ENCODE data around the gene PTPRN2. TPM values are rescaled to one million over a fixed set of nuclear protein-coding genes. Genes with fewer than 3 reads are reported as not detected.

PTPRN2 gene
- total RNA-seq, 1 experiment from 2014 or later, result 2.1 TPM

DNA sequence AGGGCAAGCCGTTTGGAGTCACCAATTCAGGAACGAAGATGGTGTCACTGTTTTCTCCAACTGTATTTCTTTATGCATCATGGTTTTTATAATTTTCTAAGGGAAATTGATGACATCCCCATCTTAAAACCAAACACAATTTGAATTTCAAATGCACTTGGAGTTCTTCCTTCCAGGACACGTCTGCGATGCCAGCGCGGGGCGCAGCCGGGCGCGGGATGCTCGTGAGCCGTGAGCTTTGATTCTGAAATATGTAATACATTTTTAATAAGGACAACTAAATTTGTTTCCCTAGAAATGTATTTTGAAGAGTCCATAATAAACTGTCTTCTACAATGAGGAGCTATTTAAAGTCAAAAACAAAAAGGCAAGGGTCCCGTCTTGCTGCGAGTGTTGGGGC is 758.7 kb downstream of the PTPRN2 start:
- H2AFZ ChIP-seq (ENCODE audit: low read depth, low read length, poor library complexity, severe bottlenecking), result no peak overlapping the region
- H3K4me2 ChIP-seq (ENCODE audit: low read length), result no peak overlapping the region
- ChIA-PET CTCF (no interaction called here), RAD21 (ENCODE audit: low non-redundant PET in 1 of 2, low total read pairs in 2 of 2, uncharacterized antibody in 2 of 2, unreplicated experiment in 2 of 2) (no interaction called here), POLR2A (no interaction called here)
- ATAC-seq (no peak), DNase-seq (ENCODE audit: low read depth, low spot score) (no peak)
- no peak overlapping the region for H3K9ac ChIP-seq (ENCODE audit: low read length)
- peaks cover 9% of the 10 kb centered on the region for H3K27me3 ChIP-seq (ENCODE audit: insufficient read depth, low read length)
- H3K79me2 ChIP-seq (ENCODE audit: insufficient read depth, low read length), result no peaks in the 10 kb centered on the region
- H3K4me3 ChIP-seq (replicated peaks in 1 of 2; ENCODE audit: low read depth in 1 of 2, low read length in 2 of 2), result no peak overlapping the region
- H3K9me2 ChIP-seq (ENCODE audit: insufficient read depth), result no peaks in the 10 kb centered on the region
- peaks cover 0 to 8% of the 10 kb centered on the region in 2 experiments; a peak in 1 of 4 replicates for H3K4me1 ChIP-seq (ENCODE audit: control insufficient read depth in 1 of 2, insufficient read depth in 2 of 2, low read length in 2 of 2)
- H3K36me3 ChIP-seq (ENCODE audit: control insufficient read depth in 1 of 2, insufficient read depth in 2 of 2, low read length in 2 of 2), result no peaks in the 10 kb centered on the region
- H3K27ac ChIP-seq (ENCODE audit: low read depth, low read length), result no peak overlapping the region
- intact Hi-C loops (cut with micrococcal nuclease), result no loop called here
- TF ChIP-seq CBX3 (IDR thresholded peaks at IDR 0.05; ENCODE audit: low read depth), result no peak
- TF ChIP-seq, protein P1, sequence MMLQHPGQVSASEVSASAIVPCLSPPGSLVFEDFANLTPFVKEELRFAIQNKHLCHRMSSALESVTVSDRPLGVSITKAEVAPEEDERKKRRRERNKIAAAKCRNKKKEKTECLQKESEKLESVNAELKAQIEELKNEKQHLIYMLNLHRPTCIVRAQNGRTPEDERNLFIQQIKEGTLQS (IDR thresholded peaks at IDR 0.05), result no peak
- TF ChIP-seq FOSL1 (IDR thresholded peaks at IDR 0.05; ENCODE audit: low read depth), result no peak
- TF ChIP-seq EZH2 (IDR thresholded peaks at IDR 0.05), result no peak
- TF ChIP-seq, protein P2, sequence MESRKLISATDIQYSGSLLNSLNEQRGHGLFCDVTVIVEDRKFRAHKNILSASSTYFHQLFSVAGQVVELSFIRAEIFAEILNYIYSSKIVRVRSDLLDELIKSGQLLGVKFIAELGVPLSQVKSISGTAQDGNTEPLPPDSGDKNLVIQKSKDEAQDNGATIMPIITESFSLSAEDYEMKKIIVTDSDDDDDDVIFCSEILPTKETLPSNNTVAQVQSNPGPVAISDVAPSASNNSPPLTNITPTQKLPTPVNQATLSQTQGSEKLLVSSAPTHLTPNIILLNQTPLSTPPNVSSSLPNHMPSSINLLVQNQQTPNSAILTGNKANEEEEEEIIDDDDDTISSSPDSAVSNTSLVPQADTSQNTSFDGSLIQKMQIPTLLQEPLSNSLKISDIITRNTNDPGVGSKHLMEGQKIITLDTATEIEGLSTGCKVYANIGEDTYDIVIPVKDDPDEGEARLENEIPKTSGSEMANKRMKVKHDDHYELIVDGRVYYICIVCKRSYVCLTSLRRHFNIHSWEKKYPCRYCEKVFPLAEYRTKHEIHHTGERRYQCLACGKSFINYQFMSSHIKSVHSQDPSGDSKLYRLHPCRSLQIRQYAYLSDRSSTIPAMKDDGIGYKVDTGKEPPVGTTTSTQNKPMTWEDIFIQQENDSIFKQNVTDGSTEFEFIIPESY (IDR thresholded peaks at IDR 0.05; ENCODE audit: extremely low read depth, insufficient replicate concordance, low read length), result no peak
- no peak for TF ChIP-seq SP1 (IDR thresholded peaks at IDR 0.05; ENCODE audit: low read depth)
- TF ChIP-seq ZFX (IDR thresholded peaks at IDR 0.05), result no peak
- TF ChIP-seq, protein P3, sequence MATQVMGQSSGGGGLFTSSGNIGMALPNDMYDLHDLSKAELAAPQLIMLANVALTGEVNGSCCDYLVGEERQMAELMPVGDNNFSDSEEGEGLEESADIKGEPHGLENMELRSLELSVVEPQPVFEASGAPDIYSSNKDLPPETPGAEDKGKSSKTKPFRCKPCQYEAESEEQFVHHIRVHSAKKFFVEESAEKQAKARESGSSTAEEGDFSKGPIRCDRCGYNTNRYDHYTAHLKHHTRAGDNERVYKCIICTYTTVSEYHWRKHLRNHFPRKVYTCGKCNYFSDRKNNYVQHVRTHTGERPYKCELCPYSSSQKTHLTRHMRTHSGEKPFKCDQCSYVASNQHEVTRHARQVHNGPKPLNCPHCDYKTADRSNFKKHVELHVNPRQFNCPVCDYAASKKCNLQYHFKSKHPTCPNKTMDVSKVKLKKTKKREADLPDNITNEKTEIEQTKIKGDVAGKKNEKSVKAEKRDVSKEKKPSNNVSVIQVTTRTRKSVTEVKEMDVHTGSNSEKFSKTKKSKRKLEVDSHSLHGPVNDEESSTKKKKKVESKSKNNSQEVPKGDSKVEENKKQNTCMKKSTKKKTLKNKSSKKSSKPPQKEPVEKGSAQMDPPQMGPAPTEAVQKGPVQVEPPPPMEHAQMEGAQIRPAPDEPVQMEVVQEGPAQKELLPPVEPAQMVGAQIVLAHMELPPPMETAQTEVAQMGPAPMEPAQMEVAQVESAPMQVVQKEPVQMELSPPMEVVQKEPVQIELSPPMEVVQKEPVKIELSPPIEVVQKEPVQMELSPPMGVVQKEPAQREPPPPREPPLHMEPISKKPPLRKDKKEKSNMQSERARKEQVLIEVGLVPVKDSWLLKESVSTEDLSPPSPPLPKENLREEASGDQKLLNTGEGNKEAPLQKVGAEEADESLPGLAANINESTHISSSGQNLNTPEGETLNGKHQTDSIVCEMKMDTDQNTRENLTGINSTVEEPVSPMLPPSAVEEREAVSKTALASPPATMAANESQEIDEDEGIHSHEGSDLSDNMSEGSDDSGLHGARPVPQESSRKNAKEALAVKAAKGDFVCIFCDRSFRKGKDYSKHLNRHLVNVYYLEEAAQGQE (IDR thresholded peaks at IDR 0.05; ENCODE audit: low read depth), result no peak
- TF ChIP-seq YY1 (IDR thresholded peaks at IDR 0.05; ENCODE audit: extremely low read depth, insufficient replicate concordance, low read depth, low read length), result no peak
- TF ChIP-seq JUND (IDR thresholded peaks at IDR 0.05), result no peak
- no peak for TF ChIP-seq RAD21 (IDR thresholded peaks at IDR 0.05; ENCODE audit: low read depth)
- TF ChIP-seq SIN3A (IDR thresholded peaks at IDR 0.05; ENCODE audit: low read depth), result no peak
- no peak for TF ChIP-seq SRF (IDR thresholded peaks at IDR 0.05; ENCODE audit: low read depth)
- no peak for TF ChIP-seq POLR2AphosphoS5 (IDR thresholded peaks at IDR 0.05; ENCODE audit: low read depth, low read length)
- TF ChIP-seq, protein P4, sequence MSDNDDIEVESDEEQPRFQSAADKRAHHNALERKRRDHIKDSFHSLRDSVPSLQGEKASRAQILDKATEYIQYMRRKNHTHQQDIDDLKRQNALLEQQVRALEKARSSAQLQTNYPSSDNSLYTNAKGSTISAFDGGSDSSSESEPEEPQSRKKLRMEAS (IDR thresholded peaks at IDR 0.05), result no peak
- TF ChIP-seq ELF1 (IDR thresholded peaks at IDR 0.05; ENCODE audit: borderline replicate concordance, low read depth), result no peak
- TF ChIP-seq EGR1 (IDR thresholded peaks at IDR 0.05; ENCODE audit: low read depth), result no peak
- TF ChIP-seq TCF7L2 (IDR thresholded peaks at IDR 0.05; ENCODE audit: borderline replicate concordance, extremely low read depth, insufficient read depth, insufficient read length), result no peak
- TF ChIP-seq ZNF274 (IDR thresholded peaks at IDR 0.05; ENCODE audit: low read depth, low read length), result no peak
- H4K20me1 ChIP-seq (ENCODE audit: insufficient read depth), result no peaks in the 10 kb centered on the region
- no peaks in the 10 kb centered on the region for H3K9me3 ChIP-seq (ENCODE audit: control insufficient read depth in 1 of 2, insufficient read depth in 1 of 2, low read depth in 1 of 2, low read length in 2 of 2)
- BruUV-seq (replicated peaks), result no TSS peak
